SK-N-MC (cell line): ENCODE results near the gene UBAC2.

ENCODE experiments used
- EZH2 ChIP-seq: fragments of 200-600 bp; sonication (generic); IDR thresholded peaks from one replicate; pipeline ENCODE4 v1.6.1; 2017; ENCODE audit warnings: antibody characterized with exemption
- FOXP2 ChIP-seq: optimal IDR thresholded peaks from 2 replicates; pipeline ENCODE3; 2011; ENCODE audit warnings: mild to moderate bottlenecking, moderate library complexity; ENCODE audit not compliant: insufficient read depth; ENCODE audit errors: extremely low read length, control extremely low read depth

DNA sequence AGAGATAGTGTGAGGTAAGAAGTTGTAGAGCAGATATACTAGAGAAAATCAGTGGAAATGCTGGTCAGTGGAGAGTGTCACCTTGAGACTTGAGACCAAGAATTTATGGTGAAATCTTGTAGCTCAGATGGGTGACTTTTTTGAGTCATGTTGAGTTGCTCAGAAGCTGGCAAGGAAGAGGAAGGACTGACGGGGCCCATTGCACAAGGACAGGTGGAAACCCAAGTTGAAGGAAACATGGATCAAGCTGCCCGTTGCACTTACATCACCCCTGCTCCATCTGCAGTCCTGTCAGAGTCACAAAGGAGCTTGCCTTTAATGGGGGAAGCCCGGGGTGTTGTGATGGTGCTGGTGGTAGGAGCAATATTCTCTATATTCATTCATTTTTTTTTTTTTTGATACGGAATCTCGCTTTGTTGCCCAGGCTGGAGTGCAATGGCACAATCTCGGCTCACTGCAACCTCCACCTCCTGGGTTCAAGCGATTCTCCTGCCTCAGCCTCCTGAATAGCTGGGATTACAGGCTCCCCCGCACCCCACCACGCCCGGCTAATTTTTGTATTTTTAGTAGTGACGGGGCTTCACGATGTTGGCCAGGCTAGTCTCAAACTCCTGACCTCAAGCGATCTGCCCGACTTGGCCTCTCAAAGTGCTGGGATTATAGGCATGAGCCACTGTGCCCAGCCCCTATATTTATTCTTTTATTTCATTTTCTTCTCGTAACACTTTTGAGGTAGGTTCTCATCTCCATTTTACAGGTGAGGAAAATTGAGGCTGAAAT, 27.4 kb downstream of the UBAC2 start:
- TF ChIP-seq FOXP2 (no peak), EZH2 (no peak)
